ENCODE data around the gene SIX5.
A peak's percentile ranks its signal among the peaks of the same experiment; 100 is the strongest.

SIX5 gene

GRCh38 chr19:45780146-45780447 lies 11.0 kb upstream of the SIX5 start:
- Mint-ChIP-seq H3K4me3 (peak overlapping the region; percentile 6 to 86 (median 75)), H3K27me3 (ENCODE audit: low read depth) (no peaks in the 10 kb centered on the region), H3K36me3 (ENCODE audit: low read depth) (peaks cover 16% of the 10 kb centered on the region), H3K4me1 (peaks cover 33% of the 10 kb centered on the region), H3K27ac (no peak overlapping the region), H3K9me3 (no peaks in the 10 kb centered on the region)
- TF ChIP-seq, protein P1, sequence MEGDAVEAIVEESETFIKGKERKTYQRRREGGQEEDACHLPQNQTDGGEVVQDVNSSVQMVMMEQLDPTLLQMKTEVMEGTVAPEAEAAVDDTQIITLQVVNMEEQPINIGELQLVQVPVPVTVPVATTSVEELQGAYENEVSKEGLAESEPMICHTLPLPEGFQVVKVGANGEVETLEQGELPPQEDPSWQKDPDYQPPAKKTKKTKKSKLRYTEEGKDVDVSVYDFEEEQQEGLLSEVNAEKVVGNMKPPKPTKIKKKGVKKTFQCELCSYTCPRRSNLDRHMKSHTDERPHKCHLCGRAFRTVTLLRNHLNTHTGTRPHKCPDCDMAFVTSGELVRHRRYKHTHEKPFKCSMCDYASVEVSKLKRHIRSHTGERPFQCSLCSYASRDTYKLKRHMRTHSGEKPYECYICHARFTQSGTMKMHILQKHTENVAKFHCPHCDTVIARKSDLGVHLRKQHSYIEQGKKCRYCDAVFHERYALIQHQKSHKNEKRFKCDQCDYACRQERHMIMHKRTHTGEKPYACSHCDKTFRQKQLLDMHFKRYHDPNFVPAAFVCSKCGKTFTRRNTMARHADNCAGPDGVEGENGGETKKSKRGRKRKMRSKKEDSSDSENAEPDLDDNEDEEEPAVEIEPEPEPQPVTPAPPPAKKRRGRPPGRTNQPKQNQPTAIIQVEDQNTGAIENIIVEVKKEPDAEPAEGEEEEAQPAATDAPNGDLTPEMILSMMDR (IDR thresholded peaks at IDR 0.05; ENCODE audit: unreplicated experiment in 3 of 3) = no peak

- no peaks in the 10 kb centered on the region for H3K9me3 Mint-ChIP-seq
Observed at GRCh38 chr19:45779231-45780145, 10.4 kb upstream of the SIX5 start.

GRCh38 chr19:45778010-45778661 lies 9.1 kb upstream of the SIX5 start:
- Mint-ChIP-seq H3K4me3 (peak overlapping the region; percentile 10 to 86 (median 74)), H3K36me3 (ENCODE audit: low read depth) (peaks cover 25% of the 10 kb centered on the region), H3K4me1 (peaks cover 28% of the 10 kb centered on the region), H3K9me3 (no peaks in the 10 kb centered on the region), H3K27ac (no peak overlapping the region), H3K27me3 (ENCODE audit: low read depth) (no peaks in the 10 kb centered on the region)
- TF ChIP-seq, protein P1 (IDR thresholded peaks at IDR 0.05; ENCODE audit: unreplicated experiment in 3 of 3) = no peak

More at GRCh38 chr19:45779231-45780145, 10.4 kb upstream of the SIX5 start:
- TF ChIP-seq, protein P1 (IDR thresholded peaks at IDR 0.05; ENCODE audit: unreplicated experiment in 3 of 3) = peak; percentile 70 to 74 (median 73)
- Mint-ChIP-seq H3K4me1 (peaks cover 33% of the 10 kb centered on the region), H3K4me3 (peak overlapping the region; percentile 74 to 86 (median 75)), H3K27me3 (ENCODE audit: low read depth) (no peaks in the 10 kb centered on the region), H3K36me3 (ENCODE audit: low read depth) (peaks cover 21% of the 10 kb centered on the region), H3K27ac (peak overlapping the region in 2 of 3 experiments; percentile 10 to 22)

DNA sequence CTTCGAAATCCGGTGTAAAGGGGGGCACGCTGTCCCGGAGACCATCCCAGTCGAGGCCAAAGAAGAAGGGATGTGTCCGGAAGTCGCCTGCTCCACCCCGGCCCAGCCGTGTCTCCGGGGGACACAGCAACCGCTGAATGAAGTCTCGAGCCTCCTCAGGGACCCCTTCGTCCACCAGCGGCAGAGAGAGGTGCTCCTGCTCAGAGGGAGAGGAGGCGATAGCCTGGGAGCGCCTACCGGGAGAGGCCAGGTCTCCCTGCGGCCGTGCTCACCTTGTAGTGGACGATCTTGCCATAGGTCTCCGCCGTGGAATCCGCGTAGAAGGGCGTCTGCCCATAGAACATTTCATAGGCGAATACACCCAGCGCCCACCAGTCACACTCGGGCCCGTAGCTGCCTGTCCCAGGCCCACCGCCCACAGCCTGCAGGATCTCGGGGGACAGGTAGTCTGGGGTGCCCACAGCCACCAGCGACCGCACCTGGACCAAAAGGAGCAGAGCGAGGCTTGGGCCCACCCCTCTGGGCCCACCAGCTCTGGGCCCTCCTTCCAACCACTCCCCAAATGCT lies 8.4 kb upstream of the SIX5 start:
- Mint-ChIP-seq H3K36me3 (ENCODE audit: low read depth) (peaks cover 28% of the 10 kb centered on the region), H3K9me3 (no peaks in the 10 kb centered on the region), H3K4me1 (peaks cover 28% of the 10 kb centered on the region), H3K4me3 (peak overlapping the region in 2 of 3 experiments; percentile 9 to 22), H3K27me3 (ENCODE audit: low read depth) (no peaks in the 10 kb centered on the region), H3K27ac (no peak overlapping the region)
- TF ChIP-seq, protein P1 (IDR thresholded peaks at IDR 0.05; ENCODE audit: unreplicated experiment in 3 of 3) = no peak

GRCh38 chr19:45774765-45775164 lies 5.7 kb upstream of the SIX5 start:
- Mint-ChIP-seq H3K27ac (no peak overlapping the region), H3K27me3 (ENCODE audit: low read depth) (no peaks in the 10 kb centered on the region), H3K9me3 (no peaks in the 10 kb centered on the region), H3K4me3 (no peak overlapping the region), H3K4me1 (peaks cover 25% of the 10 kb centered on the region), H3K36me3 (ENCODE audit: low read depth) (peaks cover 33% of the 10 kb centered on the region)
- TF ChIP-seq, protein P1 (IDR thresholded peaks at IDR 0.05; ENCODE audit: unreplicated experiment in 3 of 3) = no peak
